GM18520 (cell line): Measurements from ENCODE around the gene RXFP2.

Experiments used
- ATAC-seq: cut with Tn5 transposase; IDR thresholded peaks from one replicate; pipeline ENCODE4 v1.9.1; 2021; ENCODE audit not compliant: unreplicated experiment

RXFP2 gene, protein sequence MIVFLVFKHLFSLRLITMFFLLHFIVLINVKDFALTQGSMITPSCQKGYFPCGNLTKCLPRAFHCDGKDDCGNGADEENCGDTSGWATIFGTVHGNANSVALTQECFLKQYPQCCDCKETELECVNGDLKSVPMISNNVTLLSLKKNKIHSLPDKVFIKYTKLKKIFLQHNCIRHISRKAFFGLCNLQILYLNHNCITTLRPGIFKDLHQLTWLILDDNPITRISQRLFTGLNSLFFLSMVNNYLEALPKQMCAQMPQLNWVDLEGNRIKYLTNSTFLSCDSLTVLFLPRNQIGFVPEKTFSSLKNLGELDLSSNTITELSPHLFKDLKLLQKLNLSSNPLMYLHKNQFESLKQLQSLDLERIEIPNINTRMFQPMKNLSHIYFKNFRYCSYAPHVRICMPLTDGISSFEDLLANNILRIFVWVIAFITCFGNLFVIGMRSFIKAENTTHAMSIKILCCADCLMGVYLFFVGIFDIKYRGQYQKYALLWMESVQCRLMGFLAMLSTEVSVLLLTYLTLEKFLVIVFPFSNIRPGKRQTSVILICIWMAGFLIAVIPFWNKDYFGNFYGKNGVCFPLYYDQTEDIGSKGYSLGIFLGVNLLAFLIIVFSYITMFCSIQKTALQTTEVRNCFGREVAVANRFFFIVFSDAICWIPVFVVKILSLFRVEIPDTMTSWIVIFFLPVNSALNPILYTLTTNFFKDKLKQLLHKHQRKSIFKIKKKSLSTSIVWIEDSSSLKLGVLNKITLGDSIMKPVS

DNA sequence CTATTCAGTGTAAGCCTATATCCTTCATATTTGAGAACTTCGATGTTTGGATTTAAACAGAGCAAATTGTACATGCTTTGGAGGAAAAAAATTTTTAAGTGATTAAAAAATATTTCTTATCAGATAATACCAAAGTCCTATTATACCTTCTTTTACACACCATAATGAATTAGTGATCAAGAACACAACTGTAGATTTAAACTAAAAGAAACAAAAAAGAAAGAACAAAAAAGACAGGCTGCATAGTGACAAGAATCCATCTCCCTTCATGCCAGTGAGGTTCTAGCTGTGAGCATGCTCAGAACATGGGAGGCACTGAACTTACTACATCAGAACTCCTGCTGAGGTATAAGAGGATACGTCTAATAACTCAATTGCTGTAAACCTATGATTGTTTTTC, at the start of gene RXFP2:
RXFP2 (plus strand) TSS at position 301 of the 400 bp plus-strand sequence; CDS start at position 388, 87 bp downstream.
- no peak for ATAC-seq

DNA sequence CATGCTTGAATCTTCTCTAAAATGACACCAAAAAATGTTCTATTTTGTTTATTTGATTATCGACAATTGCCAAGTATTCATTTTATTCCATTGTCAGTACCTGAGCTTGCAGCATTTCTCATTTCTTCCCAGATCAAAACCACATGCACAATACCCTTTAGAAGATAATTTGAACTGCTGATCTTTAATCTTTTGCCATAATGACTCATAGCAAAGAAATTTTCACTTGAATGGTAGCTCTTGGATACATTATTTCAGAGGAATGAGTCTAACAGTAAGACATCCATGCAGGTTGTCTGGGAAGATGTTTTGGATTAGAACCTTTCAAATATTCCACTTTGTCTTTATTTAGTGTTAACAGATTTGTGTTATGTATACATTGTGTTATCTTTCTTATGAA, 42.0 kb upstream of the RXFP2 start:
- ATAC-seq, result no peak

DNA sequence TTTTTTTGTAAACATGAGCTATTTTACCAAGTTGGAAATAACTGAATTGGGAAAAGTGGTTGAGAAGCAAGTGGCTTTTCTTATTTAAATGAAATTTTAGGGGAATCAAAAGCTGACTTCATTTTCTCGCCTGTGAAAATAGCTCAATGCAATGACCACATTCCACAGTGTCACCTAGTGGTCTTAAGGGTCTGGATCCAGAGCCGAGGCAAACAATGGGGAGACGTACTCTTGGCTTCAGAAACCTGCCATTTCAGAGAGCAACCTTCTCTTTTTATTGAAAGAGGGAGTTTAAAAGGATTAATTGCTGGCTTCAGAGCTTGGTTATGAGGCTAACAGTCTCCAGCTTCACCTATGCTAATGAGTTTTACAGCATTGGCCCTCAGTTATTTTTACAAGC, 39.7 kb upstream of the RXFP2 start:
- no peak for ATAC-seq

- no peak for ATAC-seq
These were observed 35.5 kb upstream of the RXFP2 start for GRCh38 chr13:31703780-31704179.

- ATAC-seq, result no peak
These were observed 33.2 kb upstream of the RXFP2 start for GRCh38 chr13:31706105-31706504.

DNA sequence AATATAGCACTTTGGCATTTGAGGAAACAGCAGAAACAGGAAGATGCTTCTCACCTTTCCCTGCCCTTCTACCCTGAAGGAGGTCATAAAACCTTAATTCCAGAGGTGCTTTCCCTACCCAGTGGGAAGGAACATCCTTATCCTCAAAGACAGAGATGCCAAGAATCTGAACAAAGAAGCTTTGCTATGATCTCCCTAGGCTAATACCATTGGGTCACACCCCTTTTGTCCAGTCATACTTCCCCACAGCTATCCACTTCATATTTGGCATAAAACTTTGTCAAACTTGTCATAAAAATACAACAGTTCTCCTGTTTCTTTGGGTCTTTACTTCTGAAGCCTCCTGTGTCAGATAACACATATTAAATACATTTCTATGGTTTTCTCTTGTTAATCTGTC, 21.7 kb upstream of the RXFP2 start:
- ATAC-seq, result no peak

GRCh38 chr13:31719214-31719613, 20.1 kb upstream of the RXFP2 start:
- no peak for ATAC-seq

DNA sequence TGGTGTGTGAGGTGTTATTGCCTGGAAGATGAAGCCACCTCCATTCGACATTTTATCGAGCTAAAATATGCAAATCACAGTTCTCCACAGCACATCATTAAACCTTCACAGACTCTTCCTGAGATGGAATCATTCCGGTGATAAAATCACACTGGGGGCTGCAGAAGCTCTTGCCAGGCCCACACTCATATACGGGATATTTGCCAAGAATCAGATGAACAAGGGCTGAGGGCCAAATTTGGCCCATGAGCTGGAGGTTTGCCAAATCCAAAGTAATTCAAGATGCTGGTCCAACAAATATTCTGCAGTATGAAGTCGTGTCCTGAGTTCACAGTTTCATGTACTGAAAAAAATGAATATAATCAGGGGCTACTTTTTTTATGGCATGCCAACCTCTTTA, 16.7 kb upstream of the RXFP2 start:
- no peak for ATAC-seq

DNA sequence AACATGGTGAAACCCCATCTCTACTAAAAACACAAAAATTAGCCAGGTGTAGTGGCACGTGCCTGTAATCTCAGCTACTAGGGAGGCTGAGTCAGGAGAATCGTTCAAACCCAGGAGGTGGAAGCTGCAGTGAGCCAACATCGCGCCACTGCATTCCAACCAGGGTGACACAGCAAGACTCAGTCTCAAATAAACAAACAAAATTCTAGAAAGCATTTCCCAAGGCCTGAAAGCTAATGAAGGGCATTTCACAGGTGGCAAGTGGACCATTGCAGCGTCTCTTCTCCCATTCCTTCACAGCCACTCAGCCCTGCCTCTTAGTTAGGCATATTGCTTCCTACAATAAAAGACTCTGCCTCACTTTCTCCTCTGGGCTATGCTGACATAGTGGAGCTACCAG, 13.5 kb upstream of the RXFP2 start:
- ATAC-seq, result no peak

- no peak for ATAC-seq
These were observed 7.4 kb upstream of the RXFP2 start for GRCh38 chr13:31731921-31732320.

DNA sequence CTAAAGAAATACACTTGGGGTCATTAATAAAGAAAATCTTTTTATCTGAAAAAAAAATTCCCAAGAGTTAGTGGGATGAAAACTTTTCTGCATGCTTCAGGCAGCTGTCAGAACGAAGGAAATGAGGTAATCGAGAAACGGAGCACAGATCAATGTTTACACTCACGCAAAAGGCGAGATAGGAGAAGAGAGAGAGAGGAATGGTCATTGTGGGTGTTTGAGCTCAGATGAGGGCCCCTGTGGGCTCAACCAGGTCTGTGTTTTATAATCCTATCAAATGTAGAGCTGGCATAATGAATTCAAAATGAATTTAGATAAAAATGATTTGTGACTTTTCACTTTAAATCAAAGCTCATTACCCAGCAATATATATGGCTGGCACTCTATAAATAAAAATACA, 6.3 kb upstream of the RXFP2 start:
- ATAC-seq, result no peak

DNA sequence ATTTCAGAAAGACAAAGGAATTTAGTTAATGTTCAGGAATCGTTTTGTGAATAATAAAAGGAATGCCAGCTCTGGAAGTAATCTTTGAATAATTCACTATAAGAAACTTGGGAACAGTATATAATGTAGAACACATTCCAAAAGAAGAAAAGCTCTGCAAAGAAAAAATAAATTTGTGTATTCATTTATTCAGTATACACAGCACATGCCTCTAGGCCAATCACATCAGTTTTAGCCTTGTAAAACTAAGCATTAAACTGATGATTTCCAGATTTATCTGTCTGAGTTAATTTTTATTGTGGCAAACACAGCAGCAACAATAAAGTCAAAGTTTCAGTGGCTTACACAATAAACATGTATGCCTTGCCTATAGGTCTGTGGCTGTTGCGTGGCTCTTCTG, 5.7 kb upstream of the RXFP2 start:
- ATAC-seq, result no peak

GRCh38 chr13:31742097-31742734, 2.9 kb downstream of the RXFP2 start:
- ATAC-seq, result peak; percentile 74

- no peak for ATAC-seq
These were observed 8.0 kb downstream of the RXFP2 start for GRCh38 chr13:31747291-31747690.

- ATAC-seq, result no peak
These were observed 8.6 kb downstream of the RXFP2 start for GRCh38 chr13:31747966-31748365.

DNA sequence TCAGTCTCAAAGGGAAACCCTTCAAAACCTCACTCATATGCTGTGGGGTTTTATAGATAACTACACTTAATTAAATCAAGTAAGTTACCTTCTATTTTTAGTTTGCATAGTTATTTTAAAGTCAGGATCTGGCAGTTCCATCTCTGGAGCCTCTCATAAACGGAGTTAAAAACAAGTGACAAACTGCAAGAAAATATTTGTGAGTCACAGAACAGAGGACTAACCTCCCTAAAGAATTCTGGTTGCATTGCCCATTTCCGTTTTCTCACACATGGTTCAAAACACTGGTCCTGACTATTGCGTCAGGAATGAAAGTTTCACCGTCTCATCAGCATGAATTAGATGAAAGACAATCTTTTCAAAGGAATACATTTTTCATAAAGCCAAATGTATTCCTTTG, 10.6 kb downstream of the RXFP2 start:
- ATAC-seq, result no peak

DNA sequence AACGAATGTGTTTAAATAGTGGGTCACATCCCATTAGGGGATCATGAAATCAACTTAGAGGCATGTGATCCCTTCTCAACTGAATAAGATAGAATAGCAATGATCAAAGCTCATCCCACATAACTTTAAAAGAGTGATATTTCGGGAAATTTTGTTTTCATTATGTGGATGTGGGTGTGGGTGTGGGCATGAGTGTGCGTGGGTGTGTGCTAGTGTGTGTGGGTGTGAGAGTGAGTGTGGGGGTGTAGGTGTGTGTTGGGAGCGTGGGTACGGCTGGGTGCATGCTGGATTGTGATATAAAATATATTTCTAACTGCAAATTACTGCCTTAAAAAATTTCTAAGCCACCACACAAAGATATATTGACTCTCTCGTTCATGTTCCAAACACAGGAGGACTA, 15.9 kb downstream of the RXFP2 start:
- no peak for ATAC-seq

DNA sequence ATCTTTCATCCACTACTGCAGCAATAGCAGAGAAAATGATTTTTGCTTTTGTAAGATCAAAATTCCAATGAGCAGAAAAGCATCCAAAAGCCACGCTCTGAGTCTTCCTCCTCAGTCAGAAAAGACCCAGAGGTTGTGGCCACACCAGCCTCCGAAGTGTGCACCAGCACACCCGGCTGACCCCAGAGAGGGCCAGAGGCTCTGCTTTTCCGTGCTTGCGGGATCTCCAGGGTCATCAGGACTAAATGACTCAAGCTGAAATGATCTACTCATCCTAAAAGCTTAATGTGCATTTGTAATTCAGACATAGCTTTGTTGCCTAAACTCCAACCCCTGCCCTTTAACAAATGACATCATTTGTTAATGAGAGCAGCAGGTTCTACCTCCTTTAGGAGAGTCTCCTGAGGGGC, 16.5 kb downstream of the RXFP2 start:
- no peak for ATAC-seq

DNA sequence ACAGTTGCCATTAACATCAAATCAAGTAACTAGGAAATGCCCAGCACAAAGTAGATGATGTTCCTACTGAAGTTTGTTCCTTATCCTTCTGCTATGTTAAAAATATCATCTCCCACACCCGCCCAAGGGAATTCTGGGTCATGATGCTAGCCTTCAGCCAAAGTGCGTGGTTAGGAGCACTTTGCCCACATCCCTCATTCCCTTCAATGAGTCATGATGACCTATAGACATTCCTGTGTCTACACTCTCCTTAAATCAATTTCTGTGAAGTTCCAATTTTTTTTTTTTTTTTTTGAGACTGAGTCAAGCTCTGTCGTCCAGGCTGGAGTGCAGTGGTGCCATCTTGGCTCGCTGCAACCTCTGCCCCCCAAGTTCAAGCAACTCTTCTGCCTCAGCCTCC, 17.0 kb downstream of the RXFP2 start:
- no peak for ATAC-seq

DNA sequence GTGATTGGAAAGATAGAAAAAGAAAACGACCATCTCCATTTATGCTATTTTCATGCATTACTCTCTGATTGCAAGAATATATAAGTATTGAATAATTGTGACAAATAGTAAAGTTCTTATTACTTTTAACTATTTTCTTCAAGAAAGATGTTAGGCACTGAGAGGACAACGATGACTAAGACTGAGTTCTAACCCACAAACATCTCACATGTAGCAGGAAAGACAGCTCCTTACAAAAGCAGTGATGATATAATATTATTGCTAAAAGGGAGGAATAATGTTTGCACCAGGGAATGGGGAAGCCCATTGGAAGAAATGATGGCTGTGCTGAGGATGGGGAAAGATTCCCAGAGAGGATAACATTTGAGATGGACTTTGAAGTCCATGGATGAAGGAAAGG, 22.6 kb downstream of the RXFP2 start:
- ATAC-seq, result no peak

- ATAC-seq, result no peak
These were observed 25.2 kb downstream of the RXFP2 start for GRCh38 chr13:31764556-31764955.
